ENCODE measurements around the gene OCA2. TPM values are rescaled to one million over a fixed set of nuclear protein-coding genes. Genes with fewer than 3 reads are reported as not detected.

OCA2 gene
- total RNA-seq, 1 experiment from 2014 or later, result 0.31 TPM

DNA sequence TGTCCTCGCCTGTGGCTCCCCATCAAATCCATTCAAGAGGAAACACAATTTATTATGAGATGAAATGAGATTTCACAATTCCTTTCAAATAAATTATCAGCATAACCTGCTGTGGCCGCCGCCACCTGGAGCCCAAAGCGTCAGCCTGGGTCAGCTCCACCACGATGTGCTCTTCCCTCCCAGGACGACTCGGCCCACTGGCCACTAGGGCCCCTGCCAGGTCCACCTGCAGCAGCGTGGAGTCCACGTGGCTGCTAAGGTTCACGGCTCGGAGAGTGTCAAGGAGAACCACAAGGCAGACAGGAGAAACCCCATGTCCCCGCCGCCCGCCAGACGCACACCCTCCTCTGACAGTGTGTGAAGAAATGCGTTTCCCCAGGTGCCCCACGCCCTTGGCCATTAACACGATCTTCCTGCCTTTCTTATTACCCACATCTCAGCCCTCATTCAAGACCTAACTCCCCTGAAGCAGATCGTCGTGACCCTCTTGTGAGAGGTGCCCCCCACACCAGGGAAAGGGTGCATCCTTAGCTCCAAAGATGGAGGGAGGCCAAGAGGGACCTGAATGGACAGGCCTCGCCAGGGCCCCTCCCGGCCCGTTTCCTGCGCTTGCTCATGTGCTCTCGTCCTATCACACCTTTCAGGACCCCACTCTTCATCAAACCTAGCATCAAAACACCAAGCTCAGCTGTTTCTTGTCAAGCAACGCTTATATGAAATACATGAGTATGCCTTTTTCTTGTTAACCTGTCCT is 80.6 kb downstream of the OCA2 start:
- Histone ChIP-seq H4K8ac (replicated peaks; ENCODE audit: insufficient read length, low read depth, low read length) (no peak overlapping the region), H3K27me3 (ENCODE audit: insufficient read depth, low read length) (no peaks in the 10 kb centered on the region), H4K20me1 (ENCODE audit: control insufficient read depth, insufficient read depth, insufficient read length) (no peaks in the 10 kb centered on the region), H3K9me3 (ENCODE audit: control insufficient read depth, low read depth, low read length) (no peaks in the 10 kb centered on the region), H3K14ac (ENCODE audit: insufficient read depth, low read length) (no peak overlapping the region), H2AK5ac (ENCODE audit: insufficient read length, low read length) (no peak overlapping the region), H3K4me2 (ENCODE audit: insufficient read depth, insufficient read length, low read length) (no peak overlapping the region), H3K56ac (ENCODE audit: insufficient read length, low read depth, low read length) (no peak overlapping the region), H3K4me1 (ENCODE audit: insufficient read depth, low read length) (no peaks in the 10 kb centered on the region), H3K9ac (ENCODE audit: extremely low read depth, insufficient read length, low read length) (no peak overlapping the region), H2BK12ac (ENCODE audit: insufficient read length, low read depth, low read length) (no peak overlapping the region), H2BK20ac (ENCODE audit: low read depth, low read length, poor library complexity, severe bottlenecking) (no peak overlapping the region), H3K23ac (ENCODE audit: insufficient read length, low read depth, low read length) (no peak overlapping the region), H4K5ac (ENCODE audit: insufficient read length, low read depth, low read length) (no peak overlapping the region), H3T11ph (ENCODE audit: low read length) (no peak overlapping the region), H2AFZ (ENCODE audit: low read length) (no peak overlapping the region), H4K91ac (ENCODE audit: insufficient read length, low read depth, low read length) (no peak overlapping the region), H3K79me1 (ENCODE audit: insufficient read depth, low read depth, low read length, poor library complexity, severe bottlenecking) (no peaks in the 10 kb centered on the region), H2BK120ac (ENCODE audit: low read depth, low read length, poor library complexity, severe bottlenecking) (no peak overlapping the region), H3K79me2 (ENCODE audit: insufficient read depth, low read length) (no peaks in the 10 kb centered on the region), H2BK5ac (ENCODE audit: insufficient read length, low read length) (no peak overlapping the region), H3K4ac (ENCODE audit: low read depth, low read length) (no peak overlapping the region), H3K18ac (ENCODE audit: insufficient read length, low read depth, low read length) (no peak overlapping the region), H2BK15ac (ENCODE audit: low read depth, low read length) (no peak overlapping the region), H3K23me2 (ENCODE audit: insufficient read length, low read depth, low read length, poor library complexity, severe bottlenecking) (no peaks in the 10 kb centered on the region), H3K27ac (ENCODE audit: insufficient read length, low read depth, low read length) (no peak overlapping the region)
- H3K27ac Mint-ChIP-seq, result no peak overlapping the region; a peak in 1 of 7 replicates
- DNase-seq, result no peak
- no CpG with 5 or more reads among the region's 26 CpGs for WGBS (ENCODE audit: extremely low coverage, insufficient read length, low lambda C conversion rate)
- H3K27me3 Mint-ChIP-seq (ENCODE audit: low read depth), result peaks cover 3% of the 10 kb centered on the region
- TF ChIP-seq, protein P1, sequence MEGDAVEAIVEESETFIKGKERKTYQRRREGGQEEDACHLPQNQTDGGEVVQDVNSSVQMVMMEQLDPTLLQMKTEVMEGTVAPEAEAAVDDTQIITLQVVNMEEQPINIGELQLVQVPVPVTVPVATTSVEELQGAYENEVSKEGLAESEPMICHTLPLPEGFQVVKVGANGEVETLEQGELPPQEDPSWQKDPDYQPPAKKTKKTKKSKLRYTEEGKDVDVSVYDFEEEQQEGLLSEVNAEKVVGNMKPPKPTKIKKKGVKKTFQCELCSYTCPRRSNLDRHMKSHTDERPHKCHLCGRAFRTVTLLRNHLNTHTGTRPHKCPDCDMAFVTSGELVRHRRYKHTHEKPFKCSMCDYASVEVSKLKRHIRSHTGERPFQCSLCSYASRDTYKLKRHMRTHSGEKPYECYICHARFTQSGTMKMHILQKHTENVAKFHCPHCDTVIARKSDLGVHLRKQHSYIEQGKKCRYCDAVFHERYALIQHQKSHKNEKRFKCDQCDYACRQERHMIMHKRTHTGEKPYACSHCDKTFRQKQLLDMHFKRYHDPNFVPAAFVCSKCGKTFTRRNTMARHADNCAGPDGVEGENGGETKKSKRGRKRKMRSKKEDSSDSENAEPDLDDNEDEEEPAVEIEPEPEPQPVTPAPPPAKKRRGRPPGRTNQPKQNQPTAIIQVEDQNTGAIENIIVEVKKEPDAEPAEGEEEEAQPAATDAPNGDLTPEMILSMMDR (conservative IDR thresholded peaks at IDR 0.05), result no peak
- H3K4me3 Mint-ChIP-seq, result no peak overlapping the region
- peaks cover 14 to 32% of the 10 kb centered on the region in 2 experiments for H3K4me1 Mint-ChIP-seq
- no peaks in the 10 kb centered on the region for H3K9me3 Mint-ChIP-seq
- no peaks in the 10 kb centered on the region for H3K36me3 Mint-ChIP-seq (ENCODE audit: insufficient read depth in 1 of 3, low read depth in 3 of 3)

Data from H9 (cell line).